Lung microvascular endothelial cell (primary cell): ENCODE data around the gene TENM3. TPM values are rescaled to one million over a fixed set of nuclear protein-coding genes. Genes with fewer than 3 reads are reported as not detected.
"Not testable (repeated sequence)": the region's sequence is repeated elsewhere in the genome, so short reads cannot be mapped to it uniquely, and the experiment has no call there.

Experiments used
- DNase-seq, 2 donors: peaks; one replicate each; pipeline versions ENCODE4 v3.0.0 to v3.0.0-alpha.2; 2010; ENCODE audit warnings: low read depth in 2 of 2
- total RNA-seq: library from RNA; depleted of rRNA; stranded (reverse); fragments of >200 nt; gene quantifications from 2 replicates; pipeline ENCODE4 v1.2.1, GENCODE V29; 2014

TENM3 gene
- total RNA-seq, 1 donor from 2014 or later = 45.4 TPM

GRCh38 chr4:182227611-182228010, 15.6 kb upstream of the TENM3 start:
- no peak for DNase-seq

- DNase-seq = no peak
These were observed 14.1 kb upstream of the TENM3 start for GRCh38 chr4:182228991-182229577.

GRCh38 chr4:182230256-182230655, 12.9 kb upstream of the TENM3 start:
- DNase-seq = no peak

- no peak for DNase-seq
These were observed 12.1 kb upstream of the TENM3 start for GRCh38 chr4:182231080-182231479.

GRCh38 chr4:182231496-182231895, 11.7 kb upstream of the TENM3 start:
- no peak for DNase-seq

GRCh38 chr4:182233310-182234090, 9.7 kb upstream of the TENM3 start:
- no peak for DNase-seq

GRCh38 chr4:182235021-182235795, 8.0 kb upstream of the TENM3 start:
- no peak for DNase-seq

GRCh38 chr4:182236186-182236585, 7.0 kb upstream of the TENM3 start:
- no peak for DNase-seq

GRCh38 chr4:182237010-182237409, 6.2 kb upstream of the TENM3 start:
- not testable (repeated sequence) for DNase-seq

- DNase-seq = no peak
These were observed 4.8 kb upstream of the TENM3 start for GRCh38 chr4:182238355-182238931.

- no peak for DNase-seq
These were observed 2.8 kb upstream of the TENM3 start for GRCh38 chr4:182240161-182241130.

GRCh38 chr4:182242260-182242659, 942 bp upstream of the TENM3 start:
- DNase-seq = not testable (repeated sequence)

- DNase-seq = no peak
These were observed 415 bp upstream of the TENM3 start for GRCh38 chr4:182242787-182243186.

- no peak for DNase-seq
These were observed 1.8 kb downstream of the TENM3 start for GRCh38 chr4:182245041-182245440.

- DNase-seq = no peak
These were observed 2.5 kb downstream of the TENM3 start for GRCh38 chr4:182245541-182246215.

GRCh38 chr4:182246401-182247205, 3.4 kb downstream of the TENM3 start:
- no peak for DNase-seq

GRCh38 chr4:182248295-182248694, 5.1 kb downstream of the TENM3 start:
- no peak for DNase-seq

- no peak for DNase-seq
These were observed 7.2 kb downstream of the TENM3 start for GRCh38 chr4:182250446-182250845.

- no peak for DNase-seq
These were observed 7.9 kb downstream of the TENM3 start for GRCh38 chr4:182251116-182251515.
